Posterior cingulate gyrus (tissue), 11 donors: ENCODE measurements around the gene DPH5.
"Not testable (repeated sequence)": the region's sequence is repeated elsewhere in the genome, so short reads cannot be mapped to it uniquely, and the experiment has no call there.

Experiments
- DNase-seq, 10 donors: peaks; one replicate each; pipeline versions ENCODE4 v3.0.0 to v3.0.0-alpha.2; 2020 to 2021; ENCODE audit warnings: mixed read lengths in 3 of 10
- intact Hi-C: fragments of 100-400 bp; cut with DNase I; formaldehyde crosslinking; loops from one replicate; pipeline ENCODE4 v1.15.1; 2023

Gene DPH5, protein sequence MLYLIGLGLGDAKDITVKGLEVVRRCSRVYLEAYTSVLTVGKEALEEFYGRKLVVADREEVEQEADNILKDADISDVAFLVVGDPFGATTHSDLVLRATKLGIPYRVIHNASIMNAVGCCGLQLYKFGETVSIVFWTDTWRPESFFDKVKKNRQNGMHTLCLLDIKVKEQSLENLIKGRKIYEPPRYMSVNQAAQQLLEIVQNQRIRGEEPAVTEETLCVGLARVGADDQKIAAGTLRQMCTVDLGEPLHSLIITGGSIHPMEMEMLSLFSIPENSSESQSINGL

GRCh38 chr1:101025657-101026429, at the start of gene DPH5:
Gene DPH5 (minus strand): TSS chr1:101025784. CDS start chr1:101025443, 341 bp downstream.
- intact Hi-C loops: loop anchor here (10.0 kb wide), 1 partner anchor 209 kb away; the partner anchor contains the start of gene S1PR1
- DNase-seq: peak; percentile 83 to 98 (median 90)

- intact Hi-C loops: no loop called here
- no peak for DNase-seq
These were observed 48.3 kb upstream of the DPH5 start for GRCh38 chr1:101073836-101074235.

DNA sequence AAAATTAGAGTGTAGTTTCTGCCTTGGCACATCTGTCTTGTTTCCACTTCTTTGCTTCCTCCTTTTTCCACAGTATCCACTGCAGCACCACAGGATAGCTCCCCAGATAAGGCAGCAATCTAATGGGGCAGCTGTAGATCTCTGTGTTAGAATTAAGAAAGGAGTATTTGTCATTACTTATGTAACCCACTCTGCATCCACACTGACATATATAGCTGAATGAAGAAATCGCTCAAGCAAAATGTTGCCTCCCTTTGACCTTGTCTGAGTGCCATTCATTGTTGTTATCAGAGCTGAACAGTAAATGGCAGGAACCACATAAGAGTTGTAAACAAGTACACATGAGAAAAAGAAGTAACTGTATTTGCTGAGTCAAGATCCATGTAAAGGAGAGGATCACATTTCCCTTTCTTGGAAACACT, 45.9 kb upstream of the DPH5 start:
- intact Hi-C loops: no loop called here

GRCh38 chr1:101069158-101069557, 43.6 kb upstream of the DPH5 start:
- no peak for DNase-seq
- intact Hi-C loops: no loop called here

More for the DNA sequence above, 45.9 kb upstream of the DPH5 start:
- no peak for DNase-seq

DNA sequence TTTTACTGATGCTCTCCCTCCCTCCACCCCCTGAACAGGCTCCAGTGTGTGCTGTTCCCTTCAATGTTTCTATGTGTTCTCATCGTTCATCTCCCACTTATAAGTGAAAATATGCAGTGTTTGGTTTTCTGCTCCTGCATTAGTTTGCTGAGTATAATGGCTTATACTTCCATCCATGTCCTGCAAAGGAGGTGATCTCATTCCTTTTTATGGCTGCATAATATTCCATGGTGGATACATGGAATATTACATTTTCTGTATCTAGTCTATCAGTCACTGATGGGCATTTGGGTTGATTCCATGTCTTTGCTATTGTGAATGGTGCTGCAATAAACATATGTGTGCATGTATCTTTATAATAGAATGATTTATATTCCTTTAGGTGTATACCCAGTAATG, 41.4 kb upstream of the DPH5 start:
- intact Hi-C loops: not testable (repeated sequence)

DNA sequence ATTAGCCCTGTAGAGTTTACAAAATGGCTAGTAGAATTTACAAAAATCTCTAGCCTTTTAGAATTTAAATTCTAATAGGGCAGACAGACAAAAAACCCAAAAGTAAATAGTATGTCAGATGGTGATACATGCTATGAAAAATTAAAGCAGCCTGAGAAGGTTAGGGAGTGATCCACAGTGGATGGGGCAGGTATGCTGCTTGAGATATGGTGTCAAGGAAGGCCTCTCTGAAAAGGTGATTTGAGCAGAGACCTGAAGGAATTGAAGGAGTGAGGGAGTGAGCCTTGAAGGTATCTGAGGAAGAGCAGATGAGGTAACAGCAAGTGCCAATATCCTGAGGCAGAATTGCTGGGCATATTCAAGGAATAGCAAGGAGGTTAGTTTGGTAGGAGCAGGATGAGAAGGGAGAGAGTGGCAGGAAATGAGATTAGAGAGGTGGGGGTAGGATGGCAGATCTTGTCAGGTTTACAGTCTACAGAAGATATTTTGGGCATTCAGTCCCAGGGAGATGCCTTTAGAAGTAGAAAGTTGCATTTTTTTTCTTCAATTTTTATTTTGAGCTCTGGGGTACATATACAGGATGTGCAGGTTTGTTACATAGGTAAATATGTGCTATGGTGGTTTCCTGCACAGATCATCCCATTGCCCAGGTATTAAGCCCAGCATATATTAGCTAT, 40.8 kb upstream of the DPH5 start:
- intact Hi-C loops: no loop called here
- no peak for DNase-seq

More for the DNA sequence above, 41.4 kb upstream of the DPH5 start:
- not testable (repeated sequence) for DNase-seq

DNA sequence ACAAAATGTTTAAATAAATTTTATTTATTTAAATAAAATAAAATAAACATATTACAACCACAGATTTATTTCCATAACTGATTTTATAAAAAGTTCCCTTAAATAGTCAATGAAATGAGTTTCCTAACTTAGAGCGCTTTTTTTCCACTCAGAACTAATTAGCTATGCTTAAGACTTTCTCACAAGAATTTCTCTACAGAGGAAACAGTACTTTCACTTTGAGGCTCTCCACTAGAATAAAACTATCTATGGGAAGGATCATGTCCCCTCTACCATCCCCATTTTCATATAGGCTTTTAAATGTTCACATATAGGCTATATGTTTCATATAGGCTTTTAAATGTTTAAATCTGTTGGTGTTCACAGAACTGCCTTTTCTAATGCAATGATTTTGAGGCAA, 40.0 kb upstream of the DPH5 start:
- no peak for DNase-seq
- intact Hi-C loops: no loop called here

DNA sequence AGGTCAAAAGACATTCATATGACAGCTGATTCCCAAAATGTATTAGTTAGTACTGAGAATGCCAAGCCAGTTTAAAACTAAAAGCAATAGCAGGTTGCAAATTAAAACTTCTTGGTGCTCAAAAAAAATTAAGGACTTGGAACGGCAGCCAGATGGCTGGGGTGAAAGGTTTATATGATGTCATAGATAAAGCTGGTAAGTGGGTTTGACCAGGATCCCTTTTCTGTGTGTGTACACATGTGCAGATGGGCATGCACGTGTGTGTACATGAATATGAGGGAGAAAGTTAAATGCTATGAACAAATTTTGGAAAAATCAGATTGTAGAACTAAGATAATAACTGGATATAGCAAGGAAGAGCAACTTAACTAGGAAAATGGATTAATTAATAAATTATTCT, 39.1 kb upstream of the DPH5 start:
- DNase-seq: no peak
- intact Hi-C loops: no loop called here

DNA sequence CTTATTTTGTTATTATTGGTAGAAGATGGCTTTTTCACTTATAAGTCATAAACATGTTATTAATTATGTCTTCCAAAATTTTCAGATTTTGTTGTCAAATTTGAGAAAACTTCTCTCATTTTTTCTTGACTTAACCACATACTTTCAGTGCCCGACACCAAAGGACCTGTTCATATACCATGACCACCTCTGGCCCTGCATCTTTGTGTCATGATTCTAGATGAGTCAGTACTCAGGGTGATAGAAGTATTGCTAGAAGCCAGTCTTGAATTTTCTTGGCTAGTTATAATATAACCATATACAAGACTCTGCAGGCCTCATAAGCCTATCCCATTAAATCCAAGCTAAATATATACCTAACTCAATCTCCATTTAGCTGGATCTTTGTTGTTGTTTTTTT, 35.4 kb upstream of the DPH5 start:
- no peak for DNase-seq

DNA sequence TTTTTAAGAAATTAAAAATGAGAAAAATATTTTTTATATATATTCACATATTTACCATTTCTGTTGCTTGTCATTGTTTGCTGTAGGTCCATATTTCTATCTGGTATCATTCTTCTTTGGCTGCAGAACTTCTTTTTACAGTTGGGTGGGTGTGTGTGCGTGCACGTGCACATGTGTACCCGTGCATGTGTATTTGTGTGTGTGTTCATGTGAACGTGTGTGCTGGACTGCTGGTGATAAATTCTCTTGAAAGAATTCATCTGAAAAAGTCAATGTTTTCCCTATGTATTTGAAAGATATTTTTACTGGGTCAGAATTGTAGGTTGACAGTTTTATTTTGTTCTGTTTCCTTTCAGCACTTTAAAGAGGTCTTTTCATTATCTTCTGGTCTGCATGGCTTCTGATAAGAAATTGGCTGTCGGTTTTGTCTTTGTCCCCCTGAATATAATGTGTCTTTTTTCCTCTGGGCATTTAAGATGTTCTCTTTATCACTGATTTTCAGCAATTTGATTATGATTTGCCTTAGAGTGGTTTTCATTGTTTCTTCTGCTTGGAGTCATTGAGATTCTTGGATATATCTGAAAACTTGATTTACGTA, 34.5 kb upstream of the DPH5 start:
- intact Hi-C loops: no loop called here
- DNase-seq: no peak

More for the DNA sequence above, 35.4 kb upstream of the DPH5 start:
- intact Hi-C loops: no loop called here

GRCh38 chr1:101055623-101056022, 30.0 kb upstream of the DPH5 start:
- intact Hi-C loops: no loop called here
- no peak for DNase-seq

- intact Hi-C loops: no loop called here
- no peak for DNase-seq
These were observed 26.4 kb upstream of the DPH5 start for GRCh38 chr1:101051688-101052638.

DNA sequence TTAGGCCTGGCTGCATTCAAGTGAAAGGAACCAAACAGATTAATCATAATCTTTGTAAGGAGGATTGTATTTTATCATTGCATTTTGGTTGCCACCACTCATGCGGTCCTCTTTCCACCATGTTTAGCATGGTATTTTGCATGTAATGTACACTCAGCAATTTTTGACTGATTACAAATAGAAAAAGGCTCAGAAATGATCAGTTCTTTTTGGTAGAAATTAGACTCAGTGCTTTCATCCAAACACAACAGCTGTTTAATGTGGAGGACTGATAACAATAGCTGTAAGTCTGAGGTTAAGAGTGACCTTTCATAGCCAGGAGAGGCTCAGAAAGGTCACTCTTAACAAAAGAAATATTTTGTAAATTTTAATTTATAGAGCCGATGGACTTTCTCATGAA, 25.3 kb upstream of the DPH5 start:
- intact Hi-C loops: no loop called here
- DNase-seq: no peak

GRCh38 chr1:101044749-101045148, 19.2 kb upstream of the DPH5 start:
- DNase-seq: no peak
- intact Hi-C loops: no loop called here

DNA sequence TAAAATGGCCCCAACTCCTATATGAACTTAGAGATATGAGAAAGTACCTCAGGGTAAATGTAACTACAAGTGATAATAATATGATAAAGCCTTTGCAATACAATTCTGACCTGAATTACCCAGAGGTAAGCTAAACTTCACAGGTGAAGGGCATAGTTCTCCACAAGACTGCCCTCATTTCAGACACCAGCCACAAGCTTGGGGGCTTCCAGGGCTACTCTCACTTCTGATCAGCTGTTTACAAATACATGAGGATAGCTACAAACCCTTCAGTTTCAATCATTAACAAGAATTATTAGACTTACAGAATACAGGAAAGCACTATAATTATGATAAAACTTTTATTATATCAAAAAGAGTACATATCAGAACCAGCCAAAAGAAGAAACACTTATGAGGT, 18.7 kb upstream of the DPH5 start:
- intact Hi-C loops: no loop called here

DNA sequence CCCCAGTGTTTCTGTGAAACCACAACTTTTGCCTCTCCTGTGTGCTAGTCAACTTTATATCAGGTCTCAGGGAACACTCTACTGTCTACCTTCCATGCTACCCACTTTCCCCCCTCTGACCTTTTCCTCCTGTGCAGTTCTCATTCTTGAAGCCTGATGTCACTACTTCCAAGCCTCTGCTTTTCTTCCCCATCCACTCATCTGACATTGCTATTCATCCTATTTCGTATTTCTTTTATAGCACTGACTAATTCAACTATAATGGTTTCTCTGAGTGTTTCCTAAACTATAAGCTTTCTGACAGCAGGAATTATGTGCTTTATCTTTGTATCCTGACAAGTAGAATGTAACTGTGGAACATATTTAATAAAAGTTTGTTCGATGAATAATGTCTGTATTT, 18.2 kb upstream of the DPH5 start:
- no peak for DNase-seq

More for the DNA sequence above, 18.7 kb upstream of the DPH5 start:
- DNase-seq: no peak

GRCh38 chr1:101041300-101041699, 15.7 kb upstream of the DPH5 start:
- intact Hi-C loops: no loop called here
- no peak for DNase-seq

More for the DNA sequence above, 18.2 kb upstream of the DPH5 start:
- intact Hi-C loops: no loop called here

DNA sequence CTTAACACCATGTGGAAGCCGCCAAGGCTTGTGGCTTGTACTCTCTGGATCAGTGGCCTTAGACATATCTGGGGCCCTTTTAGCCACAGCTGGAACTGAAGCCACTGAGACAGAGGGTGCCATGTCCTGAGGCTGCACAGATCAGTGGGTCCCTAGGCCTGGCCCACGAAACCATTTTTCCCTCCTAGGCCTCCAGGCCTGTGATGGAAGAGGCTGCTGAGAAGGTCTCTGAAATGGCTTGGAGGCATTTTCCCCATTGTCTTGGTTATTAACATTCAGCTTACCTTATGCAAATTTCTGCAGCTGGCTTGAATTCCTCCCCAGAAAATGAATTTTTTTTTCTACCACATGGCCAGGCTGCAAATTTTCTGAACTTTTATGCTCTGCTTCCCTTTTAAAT, 15.1 kb upstream of the DPH5 start:
- peak in 1 of 10 donors; percentile 44 for DNase-seq
- intact Hi-C loops: no loop called here

- no peak for DNase-seq
- intact Hi-C loops: no loop called here
These were observed 13.7 kb upstream of the DPH5 start for GRCh38 chr1:101039245-101039644.

DNA sequence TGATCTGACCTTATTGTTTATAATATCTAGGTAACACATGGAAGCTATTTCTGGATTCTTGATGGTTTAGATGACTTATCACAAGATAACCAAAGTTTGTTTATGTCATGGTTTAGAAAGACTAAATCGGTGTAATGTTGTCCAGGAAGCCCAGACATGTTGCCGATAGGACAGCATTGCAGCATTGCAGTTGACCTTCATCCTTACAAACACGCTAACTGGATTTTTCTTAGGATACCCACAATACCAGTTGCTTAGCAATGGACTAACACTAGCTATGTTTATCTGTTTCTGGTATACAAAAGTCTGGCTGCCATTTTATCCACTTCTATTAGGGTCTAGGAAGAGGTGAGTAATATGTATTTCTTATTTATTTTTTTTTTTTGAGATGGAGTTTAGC, 11.7 kb upstream of the DPH5 start:
- no peak for DNase-seq
- intact Hi-C loops: no loop called here
